Activated T-helper 1 cell treated with anti-CD3 and anti-CD28 coated beads, Interleukin-2, amount 50 U/mL, for 16 hours (primary cell): ENCODE data around the gene GIMAP5.
A peak's percentile ranks its signal among the peaks of the same experiment; 100 is the strongest.

Source experiments
- DNase-seq, 2 donors: peaks; one replicate each; pipeline ENCODE4 v3.0.0-alpha.2; 2020; ENCODE audit warnings: low read depth in 1 of 2, low spot score in 1 of 2

GIMAP5 gene

DNA sequence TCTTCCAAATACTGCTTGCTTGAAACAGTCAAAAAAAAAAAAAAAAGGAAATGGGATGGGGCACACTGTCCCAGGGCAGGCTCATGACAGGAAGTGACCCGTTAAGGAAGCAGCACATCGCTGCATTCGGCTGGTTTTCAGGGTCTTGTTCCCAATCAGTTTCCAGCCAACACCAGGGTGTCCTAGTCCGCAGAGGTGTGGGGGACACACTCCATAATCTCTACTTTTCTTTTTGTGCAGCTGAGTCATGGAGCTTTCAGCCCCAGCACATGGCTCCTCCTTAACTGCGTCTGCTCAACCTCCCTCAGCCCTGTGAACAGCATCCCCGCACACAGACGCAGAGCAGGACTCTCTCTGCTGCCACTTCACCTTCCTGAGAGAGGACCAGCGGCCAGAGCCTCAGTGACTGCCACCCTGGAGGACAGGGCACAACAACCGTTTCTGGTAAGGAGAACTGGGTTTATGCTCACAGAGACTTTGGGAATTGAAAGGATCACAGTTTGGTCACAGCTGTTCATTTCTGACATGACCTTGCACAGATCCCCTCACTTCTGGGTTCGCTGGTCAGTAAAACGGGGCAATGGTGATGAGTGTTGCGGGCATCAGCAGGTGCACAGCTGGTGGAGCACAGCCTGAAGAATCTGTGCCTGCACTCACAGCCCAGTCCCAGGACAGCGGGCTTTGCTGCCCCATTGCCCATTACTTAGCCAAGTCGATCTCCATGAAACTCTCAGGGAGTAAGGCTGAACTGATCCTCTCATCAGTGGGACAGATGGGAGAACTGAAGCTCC lies at the start of gene GIMAP5:
GIMAP5 (plus strand) TSS at position 154 of the 791 bp plus-strand sequence. CDS start 3,467 bp downstream, outside the sequence.
- DNase-seq, result peak; percentile 41 to 42

DNA sequence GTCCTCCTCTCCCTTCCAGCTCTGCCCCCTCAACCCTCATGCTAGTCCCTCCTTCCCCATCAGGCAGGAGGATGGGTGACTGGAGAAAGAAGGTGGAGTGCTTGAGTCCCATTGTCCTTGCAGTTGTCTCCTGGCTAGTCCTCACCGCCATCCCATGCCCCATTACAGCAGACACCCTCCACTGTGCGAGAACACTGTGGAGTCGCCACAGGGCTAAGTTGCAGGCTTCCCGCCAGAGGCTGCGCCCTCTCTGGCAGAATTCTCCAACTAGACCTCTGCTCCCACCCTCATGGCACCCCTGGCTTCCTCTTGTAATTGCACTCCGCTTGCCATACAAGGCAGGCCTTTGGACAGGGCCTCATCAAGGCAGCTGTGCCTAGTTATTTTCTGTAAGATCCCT lies 48.6 kb upstream of the GIMAP5 start:
- no peak for DNase-seq

DNA sequence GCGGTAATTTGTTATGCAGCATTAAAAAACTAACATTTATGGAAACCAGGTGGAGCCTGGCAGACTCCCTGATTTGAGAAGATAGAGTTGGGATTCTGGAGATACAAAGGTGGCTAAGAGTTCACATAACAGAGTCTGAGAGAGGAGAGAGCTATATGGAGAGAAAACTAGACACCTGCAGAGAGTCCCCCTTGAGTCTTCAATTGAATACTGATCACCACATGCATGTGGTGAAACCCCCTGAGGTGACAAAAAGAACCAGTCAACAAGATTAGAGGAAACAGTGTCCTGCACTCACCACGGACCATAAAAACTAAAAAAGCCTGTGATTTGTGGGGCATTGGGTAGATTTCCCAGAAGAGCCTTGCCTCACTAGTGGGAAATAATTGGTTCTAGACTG lies 41.6 kb upstream of the GIMAP5 start:
- DNase-seq, result no peak

DNA sequence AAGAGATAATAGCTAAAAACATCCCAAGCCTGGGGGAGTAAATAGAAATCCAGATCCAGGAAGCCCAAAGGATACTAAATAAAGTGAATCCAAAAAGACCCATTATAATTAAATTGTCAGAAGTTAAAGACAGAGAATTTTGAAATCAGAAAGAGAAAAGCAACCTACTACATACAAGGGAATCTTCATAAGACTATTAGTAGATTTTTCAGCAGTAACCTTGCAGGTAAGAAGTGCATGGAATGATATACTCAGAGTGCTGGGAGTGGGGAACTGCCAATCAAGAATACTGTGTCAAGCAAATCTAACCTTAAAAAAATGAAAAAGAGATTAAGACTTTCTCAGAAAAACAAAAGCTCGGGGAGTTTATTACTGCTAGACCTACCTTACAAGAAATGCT lies 34.0 kb upstream of the GIMAP5 start:
- DNase-seq, result no peak

DNA sequence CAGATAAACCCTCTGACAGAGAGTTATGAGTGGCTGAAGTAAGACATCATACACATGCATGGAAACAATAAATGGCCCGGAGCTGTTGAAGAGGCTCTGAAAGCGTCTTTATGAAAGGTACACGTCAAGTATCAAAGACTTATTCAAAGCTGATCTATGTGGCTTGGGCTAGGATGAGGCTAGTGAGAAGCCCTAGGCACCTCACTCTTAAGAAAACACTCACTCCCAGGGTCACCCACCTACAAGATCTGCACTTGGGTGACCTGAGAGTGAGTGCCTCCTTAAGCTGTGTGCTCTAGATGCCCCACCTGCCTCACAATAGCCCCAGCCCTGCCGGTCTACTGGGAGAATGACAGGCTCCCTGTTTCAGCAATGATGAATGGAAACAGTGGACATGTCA lies 21.9 kb upstream of the GIMAP5 start:
- no peak for DNase-seq

DNA sequence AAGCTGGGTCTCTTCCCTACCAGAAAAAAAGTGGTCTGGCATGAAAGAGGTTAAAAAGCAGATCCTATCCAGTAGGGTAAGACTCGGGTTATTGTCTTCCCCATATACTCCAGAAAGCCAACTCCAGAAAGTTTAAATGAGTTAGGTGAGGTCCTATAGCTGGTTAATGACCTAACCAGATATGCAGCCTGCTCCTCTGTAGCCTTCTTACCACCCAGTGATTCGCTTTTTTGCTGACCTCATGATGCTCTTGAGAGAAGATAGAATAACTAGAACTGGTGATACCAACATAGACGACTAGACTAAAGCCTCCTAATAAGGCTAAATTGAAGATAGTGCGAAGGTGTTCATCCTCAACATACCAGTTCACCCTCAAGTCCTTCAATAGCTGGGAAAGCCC lies 21.5 kb upstream of the GIMAP5 start:
- no peak for DNase-seq

DNA sequence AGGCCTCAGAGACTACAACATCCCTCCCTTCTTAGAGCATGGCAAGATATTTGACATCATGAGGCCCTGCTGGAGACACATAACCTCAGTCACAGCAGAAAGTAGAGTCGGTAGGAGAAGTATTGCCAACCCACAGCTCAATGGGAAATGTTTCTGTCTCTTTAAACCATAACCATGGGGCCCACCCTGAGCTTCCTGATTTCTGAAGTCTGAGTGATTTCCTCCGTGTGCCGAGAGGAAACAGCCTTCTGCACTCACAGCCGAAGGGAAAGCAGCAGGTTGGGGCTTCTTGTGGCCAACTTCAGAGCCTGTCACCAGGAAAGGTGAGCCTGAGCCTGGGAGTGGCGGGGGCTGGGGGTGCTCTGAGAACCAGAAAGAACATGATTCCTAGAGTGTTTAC lies 20.9 kb upstream of the GIMAP5 start, which contains the start of gene GIMAP1:
GIMAP1 (plus strand) TSS at position 246 of the 400 bp plus-strand sequence. CDS start 2,435 bp downstream, outside the sequence.
- peak in 1 of 2 donors; percentile 41 for DNase-seq

DNA sequence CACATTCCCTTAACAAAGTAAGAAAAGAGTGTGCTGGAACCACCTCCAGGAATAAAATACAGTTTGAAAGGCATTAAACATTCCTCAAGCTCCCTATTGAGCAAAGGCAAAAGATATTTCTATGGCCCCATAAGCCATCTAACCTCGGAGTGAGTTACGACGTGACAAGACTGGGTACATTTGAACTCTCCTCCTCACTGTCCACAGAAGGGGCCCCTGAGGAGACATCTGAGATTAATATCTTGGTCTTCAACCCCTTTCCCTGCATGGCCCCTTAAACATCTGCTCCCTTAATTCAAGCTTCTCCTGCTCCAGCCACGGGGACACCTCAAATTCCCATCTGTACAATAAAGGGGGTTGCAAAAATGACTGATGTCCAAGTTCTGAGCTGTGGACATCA lies 20.3 kb upstream of the GIMAP5 start:
- DNase-seq, result no peak

DNA sequence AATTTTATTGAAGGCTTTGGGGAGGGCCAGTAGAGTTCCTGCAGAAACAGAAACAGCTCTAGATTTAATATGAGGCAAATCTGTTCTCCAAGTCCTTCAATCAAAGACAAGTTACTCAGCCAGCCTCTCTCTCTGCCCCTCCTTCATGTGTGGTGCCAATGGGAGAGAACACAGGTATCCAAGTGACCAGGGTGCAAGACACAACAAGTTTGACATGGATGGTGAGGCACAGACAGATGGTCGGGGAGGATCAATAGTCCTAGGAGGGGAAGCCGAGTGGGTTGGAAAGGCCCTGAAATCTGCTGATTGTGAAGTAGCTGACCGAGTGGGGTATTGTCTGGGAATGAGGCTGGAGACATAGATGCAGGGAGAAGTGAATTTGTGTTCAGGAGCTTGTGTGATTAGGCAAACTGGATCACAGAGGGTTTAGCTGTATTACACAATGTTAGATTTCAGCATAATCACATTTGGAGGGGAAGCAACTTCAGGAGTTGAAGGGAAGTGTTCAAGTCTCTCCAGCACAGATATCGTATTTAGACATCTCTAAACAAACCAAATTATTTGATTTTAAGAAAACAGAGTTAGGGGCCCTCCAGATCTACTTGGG lies 19.3 kb upstream of the GIMAP5 start:
- DNase-seq, result no peak

DNA sequence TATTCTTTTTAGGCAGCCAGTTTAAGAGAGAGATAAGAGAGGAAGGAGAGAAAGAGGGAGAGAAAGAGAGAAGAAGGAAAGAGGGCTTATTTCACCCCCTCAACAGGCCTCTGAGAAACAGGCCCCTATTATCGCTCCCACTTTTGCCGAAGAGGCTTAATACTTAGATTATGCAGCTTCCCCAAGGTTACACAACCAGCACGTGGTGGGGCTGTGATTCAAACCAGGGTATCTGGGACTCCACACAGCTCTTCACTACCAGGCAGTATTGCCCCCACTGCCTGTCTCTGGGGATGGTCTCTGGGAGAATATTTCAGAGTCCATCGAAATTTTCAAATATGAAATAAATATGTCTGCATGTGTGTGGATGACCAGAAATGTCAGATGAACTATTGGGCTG lies 17.8 kb upstream of the GIMAP5 start:
- DNase-seq, result no peak

DNA sequence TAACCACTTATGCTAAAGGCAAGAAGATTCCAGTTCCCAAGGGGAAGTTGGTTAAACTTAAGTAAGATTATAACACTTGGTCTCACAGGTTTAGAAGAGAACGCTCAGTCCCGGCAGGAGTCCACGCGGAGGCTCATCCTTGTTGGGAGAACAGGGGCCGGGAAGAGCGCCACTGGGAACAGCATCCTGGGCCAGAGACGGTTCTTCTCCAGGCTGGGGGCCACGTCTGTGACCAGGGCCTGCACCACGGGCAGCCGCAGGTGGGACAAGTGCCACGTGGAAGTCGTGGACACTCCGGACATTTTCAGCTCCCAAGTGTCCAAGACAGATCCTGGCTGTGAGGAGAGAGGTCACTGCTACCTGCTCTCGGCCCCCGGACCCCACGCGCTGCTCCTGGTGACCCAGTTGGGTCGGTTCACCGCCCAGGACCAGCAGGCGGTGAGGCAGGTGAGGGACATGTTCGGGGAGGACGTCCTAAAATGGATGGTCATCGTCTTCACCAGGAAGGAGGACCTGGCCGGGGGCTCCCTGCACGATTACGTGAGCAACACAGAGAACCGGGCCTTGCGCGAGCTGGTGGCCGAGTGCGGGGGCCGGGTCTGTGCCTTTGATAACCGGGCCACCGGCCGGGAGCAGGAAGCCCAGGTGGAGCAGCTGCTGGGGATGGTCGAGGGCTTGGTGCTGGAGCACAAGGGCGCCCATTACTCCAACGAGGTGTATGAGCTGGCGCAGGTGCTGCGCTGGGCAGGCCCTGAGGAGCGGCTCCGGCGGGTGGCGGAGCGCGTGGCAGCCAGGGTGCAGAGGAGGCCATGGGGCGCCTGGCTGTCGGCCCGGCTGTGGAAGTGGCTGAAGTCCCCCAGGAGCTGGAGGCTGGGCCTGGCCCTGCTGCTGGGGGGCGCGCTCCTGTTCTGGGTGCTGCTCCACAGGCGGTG lies 17.0 kb upstream of the GIMAP5 start:
- DNase-seq, result no peak

DNA sequence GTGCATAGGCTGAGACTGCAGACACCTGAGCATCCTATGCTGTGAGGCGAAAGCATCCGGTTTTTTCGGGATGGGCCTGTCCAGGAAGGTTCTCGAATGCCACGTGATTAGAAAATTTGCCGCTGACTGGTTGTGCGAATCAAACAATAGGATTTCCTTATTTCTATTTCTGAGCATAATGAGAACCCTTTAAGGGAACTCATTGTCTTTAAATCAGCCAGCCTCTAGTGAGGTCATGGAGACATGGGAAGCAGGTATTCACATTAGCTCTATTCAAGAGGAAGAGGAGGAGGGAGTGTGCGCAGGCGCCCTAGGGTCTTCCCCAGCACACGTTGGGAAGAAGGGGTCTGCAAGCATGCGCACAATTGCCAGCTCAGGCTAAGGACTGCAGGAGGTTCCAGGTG lies 15.2 kb upstream of the GIMAP5 start:
- DNase-seq, result no peak

DNA sequence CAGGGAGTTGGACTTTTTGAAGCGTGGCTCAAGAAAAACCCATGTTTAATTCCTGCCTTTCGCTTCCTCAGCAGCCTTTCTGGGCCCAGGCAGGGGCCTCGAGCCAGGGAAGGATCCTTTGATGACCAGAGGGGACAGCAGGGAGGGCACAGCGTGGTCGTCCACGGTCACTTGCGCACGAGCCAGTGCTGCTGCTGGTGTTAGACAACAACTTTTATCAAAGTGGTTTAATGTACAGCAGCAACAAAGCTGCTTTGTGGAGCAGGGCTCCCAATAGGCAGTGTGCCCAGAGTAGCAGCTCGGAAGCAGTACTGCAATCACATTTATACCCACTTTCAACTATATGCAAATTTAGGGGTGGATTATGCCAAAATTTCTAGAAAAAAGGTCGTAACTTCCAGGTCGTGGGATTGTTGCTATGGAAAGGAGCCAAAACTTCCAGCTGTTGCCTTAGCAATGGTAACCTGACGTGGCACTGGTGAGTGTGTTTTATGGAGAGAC lies 14.7 kb upstream of the GIMAP5 start:
- DNase-seq, result no peak

DNA sequence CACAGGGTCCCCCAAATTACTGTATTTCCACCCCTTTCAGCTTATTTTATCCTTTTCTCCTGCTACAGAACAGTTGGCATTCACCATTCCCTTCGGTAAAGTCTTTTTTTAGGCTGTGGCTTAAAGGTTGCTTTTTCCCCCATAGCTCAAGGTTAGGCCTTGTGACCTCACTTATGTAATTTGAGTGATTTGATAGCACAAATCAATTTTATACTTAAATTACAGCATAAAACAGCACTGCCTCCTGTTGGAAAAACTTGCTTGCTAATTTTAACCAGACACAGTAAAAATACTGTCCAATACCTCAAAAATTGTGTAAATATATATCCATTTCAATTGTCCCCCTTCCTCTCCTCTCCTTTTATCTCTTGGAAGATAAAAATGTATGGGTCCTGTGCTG lies 13.8 kb upstream of the GIMAP5 start:
- DNase-seq, result no peak

DNA sequence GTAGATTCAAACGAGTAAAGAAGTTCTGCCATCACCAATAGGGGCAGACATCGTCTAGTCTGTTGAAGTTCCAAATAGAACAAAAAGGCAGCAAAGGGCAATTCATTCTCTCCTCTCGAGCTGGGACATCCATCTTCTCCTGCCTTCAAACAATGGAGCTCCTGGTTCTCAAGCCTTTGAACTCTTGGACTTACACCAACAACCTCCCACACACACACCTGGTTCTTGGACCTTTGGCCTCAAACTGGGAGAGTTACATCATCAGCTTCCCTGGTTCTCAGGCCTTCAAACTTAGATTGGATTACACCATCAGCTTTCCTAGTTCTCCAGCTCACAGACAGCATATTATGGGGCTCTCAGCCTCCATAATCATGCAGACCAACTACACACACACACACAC lies 9.8 kb upstream of the GIMAP5 start:
- no peak for DNase-seq

DNA sequence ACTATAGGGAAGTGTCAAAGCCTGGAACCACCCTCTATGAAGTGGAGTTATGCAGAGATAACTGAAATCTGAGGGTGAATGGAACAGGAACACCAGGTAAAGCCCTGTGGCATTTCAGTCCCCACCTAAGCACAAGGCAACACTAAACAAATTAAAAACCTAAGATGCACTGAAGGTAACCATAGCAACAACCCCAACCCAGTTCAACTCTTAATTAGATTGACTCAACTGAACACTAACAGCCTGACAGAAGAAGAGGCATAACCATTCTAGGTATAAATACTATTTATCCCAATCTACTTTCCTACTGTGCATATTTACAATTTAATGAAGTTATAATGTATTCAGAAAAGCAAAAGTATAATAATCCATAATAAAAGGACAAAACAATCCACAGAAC lies 9.2 kb upstream of the GIMAP5 start:
- no peak for DNase-seq

DNA sequence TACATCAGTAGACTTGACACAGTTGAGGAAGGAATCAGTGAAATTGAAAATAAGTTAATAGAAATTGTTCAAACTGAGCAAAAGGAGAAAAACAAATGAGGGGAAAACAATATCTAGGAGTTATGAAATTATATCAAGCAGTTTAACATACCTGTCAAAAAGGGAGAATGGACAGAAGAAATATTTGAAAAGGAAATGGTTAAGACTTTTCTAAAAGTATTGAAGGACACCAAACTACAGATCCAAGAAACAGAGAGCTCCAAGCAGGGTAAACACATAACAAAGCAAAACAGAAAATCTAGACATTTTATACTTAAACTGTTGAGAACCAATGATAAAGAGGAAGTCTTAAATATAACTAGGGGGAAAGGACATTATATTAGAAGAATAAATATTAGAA lies 8.6 kb upstream of the GIMAP5 start:
- DNase-seq, result no peak

DNA sequence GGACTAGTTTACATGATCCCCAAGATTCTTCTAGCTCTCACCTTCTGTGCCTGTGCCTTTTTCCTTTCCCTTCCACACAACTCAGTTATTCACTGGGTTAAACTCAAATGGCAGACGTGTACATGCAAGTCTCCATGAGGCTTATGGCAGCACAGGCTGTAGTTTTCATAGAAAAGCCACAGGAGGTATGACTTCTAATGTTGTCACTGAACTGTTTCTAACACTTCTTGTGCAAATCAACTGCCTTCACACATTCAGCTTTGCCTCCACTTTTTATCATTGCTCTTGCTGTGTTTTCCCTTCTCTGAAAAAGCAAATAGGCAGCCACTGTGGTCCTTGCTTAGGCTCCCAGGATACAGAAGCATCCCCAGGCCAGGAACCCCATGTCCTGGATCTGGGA lies 5.3 kb upstream of the GIMAP5 start:
- no peak for DNase-seq

DNA sequence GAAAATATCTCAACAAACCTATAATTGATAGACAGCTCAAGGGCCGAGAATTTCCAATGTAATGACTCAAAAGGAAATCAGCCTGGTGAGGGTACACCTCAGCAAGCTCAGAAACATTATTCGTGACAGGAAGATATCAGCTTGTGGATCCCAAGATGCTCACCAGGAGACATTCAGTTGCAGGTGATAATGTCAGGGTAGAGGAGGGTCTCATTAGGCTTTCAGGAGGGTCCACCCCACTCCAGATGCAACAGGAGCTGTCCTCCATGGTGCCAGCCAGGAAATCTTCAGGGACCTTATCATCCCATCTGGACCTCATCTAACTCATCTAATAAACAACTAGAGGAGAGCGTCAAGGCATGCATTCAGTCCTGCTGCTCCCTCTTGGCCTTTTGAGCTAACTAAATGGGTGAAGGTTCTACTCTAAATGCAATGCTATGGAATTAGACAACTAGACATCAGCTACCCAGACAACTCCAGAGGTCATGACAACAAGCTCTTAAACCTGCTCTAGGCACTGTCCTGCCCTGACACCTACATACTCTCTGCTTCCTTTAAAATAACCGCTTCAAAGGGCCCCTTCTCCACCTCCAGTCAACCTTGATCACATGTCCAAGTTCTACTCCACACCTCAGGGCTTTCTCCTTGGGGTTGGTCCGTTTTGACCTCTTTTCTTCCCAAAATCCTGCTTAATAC lies 4.3 kb upstream of the GIMAP5 start:
- DNase-seq, result no peak

DNA sequence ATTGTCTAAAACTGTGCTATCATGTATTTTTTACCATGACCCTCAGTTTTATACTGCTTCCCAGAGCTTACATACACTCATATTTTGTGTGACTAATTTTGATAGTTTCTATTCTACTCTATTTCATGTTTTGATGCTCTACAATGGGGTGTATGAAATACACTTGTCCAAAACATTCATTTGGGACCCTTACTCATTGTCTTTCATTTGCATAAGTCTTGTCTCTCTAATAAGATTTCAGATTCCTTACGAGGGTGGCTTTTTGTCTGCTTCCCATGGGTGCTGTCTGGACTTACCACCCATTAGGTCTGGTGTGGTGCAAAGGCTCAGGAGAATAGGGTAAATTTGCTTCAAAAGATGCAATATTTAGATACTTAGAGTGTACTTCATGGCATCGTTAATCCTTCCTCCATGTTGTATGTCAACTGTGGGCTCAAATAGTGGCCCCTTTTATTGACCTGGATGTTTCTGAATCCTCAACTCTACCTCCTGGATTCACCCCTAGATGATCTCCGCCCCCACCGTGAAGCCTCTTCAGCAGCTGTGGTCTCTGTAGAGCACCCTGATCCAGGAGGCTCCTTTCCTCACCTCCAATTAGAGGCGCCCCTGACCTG lies 3.6 kb upstream of the GIMAP5 start:
- no peak for DNase-seq
